HEK293 (cell line): ENCODE results near the gene CRY1.
A peak's percentile ranks its signal among the peaks of the same experiment; 100 is the strongest.

Experiments used
- IKZF3 ChIP-seq: fragments of 450-650 bp; IDR thresholded peaks from 2 replicates; pipeline ENCODE4 v1.5.0; 2018; ENCODE audit warnings: missing biosample characterization, mild to moderate bottlenecking, missing genetic modification characterization, moderate library complexity
- KLF10 ChIP-seq: fragments of 450-650 bp; IDR thresholded peaks from 2 replicates; pipeline ENCODE4 v1.5.1; 2018; ENCODE audit warnings: missing biosample characterization, mild to moderate bottlenecking, missing genetic modification characterization
- PRDM1 ChIP-seq: fragments of 450-650 bp; formaldehyde crosslinking; IDR thresholded peaks from 2 replicates; pipeline ENCODE4; 2016; ENCODE audit warnings: missing biosample characterization, missing genetic modification characterization
- TCF7L2 ChIP-seq: IDR thresholded peaks from 2 replicates; pipeline ENCODE4 v1.6.1; 2011; ENCODE audit warnings: low read depth, mild to moderate bottlenecking, inconsistent platforms, low read length, moderate library complexity, borderline replicate concordance
- ZFP41 ChIP-seq: fragments of 450-650 bp; formaldehyde crosslinking; IDR thresholded peaks from 2 replicates; pipeline ENCODE4 v1.5.1; 2016; ENCODE audit warnings: missing biosample characterization, missing genetic modification characterization, borderline replicate concordance
- ZFP69B ChIP-seq: fragments of 450-650 bp; formaldehyde crosslinking; IDR thresholded peaks from 2 replicates; pipeline ENCODE4 v1.5.1; 2016; ENCODE audit warnings: missing biosample characterization, missing genetic modification characterization
- ZNF138 ChIP-seq: fragments of 450-650 bp; formaldehyde crosslinking; IDR thresholded peaks from 2 replicates; pipeline ENCODE4 v1.5.1; 2016; ENCODE audit warnings: missing biosample characterization, missing genetic modification characterization, borderline replicate concordance
- ZNF292 ChIP-seq: fragments of 450-650 bp; formaldehyde crosslinking; IDR thresholded peaks from 2 replicates; pipeline ENCODE4 v1.5.1; 2016; ENCODE audit warnings: low read depth, missing biosample characterization, missing genetic modification characterization, borderline replicate concordance
- ZNF394 ChIP-seq: fragments of 450-650 bp; formaldehyde crosslinking; IDR thresholded peaks from 2 replicates; pipeline ENCODE4 v1.5.1; 2016; ENCODE audit warnings: missing biosample characterization, missing genetic modification characterization, mild to moderate bottlenecking, moderate library complexity, borderline replicate concordance
- ZNF426 ChIP-seq: fragments of 450-650 bp; formaldehyde crosslinking; IDR thresholded peaks from 2 replicates; pipeline ENCODE4 v1.5.1; 2017; ENCODE audit warnings: missing biosample characterization, missing genetic modification characterization, mild to moderate bottlenecking, inconsistent platforms, moderate library complexity
- ZNF549 ChIP-seq: fragments of 450-650 bp; IDR thresholded peaks from 2 replicates; pipeline ENCODE4 v1.5.1; 2018; ENCODE audit warnings: missing biosample characterization, missing genetic modification characterization, mild to moderate bottlenecking, inconsistent platforms, moderate library complexity
- ZNF585B ChIP-seq: fragments of 450-650 bp; formaldehyde crosslinking; IDR thresholded peaks from 2 replicates; pipeline ENCODE4 v1.5.1; 2016; ENCODE audit warnings: missing biosample characterization, missing genetic modification characterization
- TF ChIP-seq, protein P1 (sequence below): fragments of 450-650 bp; IDR thresholded peaks from 2 replicates; pipeline ENCODE4 v1.5.1; 2018; ENCODE audit warnings: missing biosample characterization, mild to moderate bottlenecking, missing genetic modification characterization
- TF ChIP-seq, protein P2 (sequence below): fragments of 450-650 bp; formaldehyde crosslinking; IDR thresholded peaks from 2 replicates; pipeline ENCODE4 v1.5.1; 2016; ENCODE audit warnings: missing biosample characterization, missing genetic modification characterization, low read depth
- TF ChIP-seq, protein P3 (sequence below): fragments of 450-650 bp; formaldehyde crosslinking; IDR thresholded peaks from 2 replicates; pipeline ENCODE4 v1.5.1; 2016; ENCODE audit warnings: missing biosample characterization, missing genetic modification characterization
- TF ChIP-seq, protein P4 (sequence below): fragments of 450-650 bp; formaldehyde crosslinking; IDR thresholded peaks from 2 replicates; pipeline ENCODE4 v1.5.1; 2016; ENCODE audit warnings: missing biosample characterization, missing genetic modification characterization
- TF ChIP-seq, protein P5 (sequence below): sonication (generic); formaldehyde crosslinking; IDR thresholded peaks from 2 replicates; pipeline ENCODE4 v1.8.1; 2022; ENCODE audit warnings: mild to moderate bottlenecking, moderate library complexity, missing genetic modification reagents

The CRY1 gene

DNA sequence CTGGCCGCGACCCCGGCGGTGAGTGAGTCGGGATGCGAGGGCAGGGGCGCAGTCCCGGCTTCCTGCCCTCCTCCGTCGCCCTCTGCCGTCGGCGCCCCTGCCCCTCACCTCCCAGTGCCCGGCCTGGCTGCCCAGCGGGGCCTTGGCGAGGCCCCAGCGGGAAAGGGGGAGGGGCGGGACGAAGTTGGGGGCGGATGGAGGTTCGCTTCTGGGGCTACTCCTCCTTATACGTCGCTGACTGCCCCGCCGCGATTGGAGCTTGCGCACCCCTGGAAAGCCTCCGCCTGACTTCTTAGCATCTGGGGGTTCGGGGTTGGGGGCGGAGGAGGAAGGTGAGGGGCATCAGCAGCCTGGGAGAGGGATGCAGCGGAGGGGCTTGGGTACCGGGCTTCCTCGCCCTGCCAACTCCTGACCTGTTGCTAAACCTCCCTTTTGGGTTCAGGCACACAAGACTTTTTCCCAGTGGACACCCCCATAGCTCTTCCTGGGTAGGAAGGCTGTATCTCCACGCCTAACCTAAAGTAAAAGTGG lies 137.2 kb downstream of the CRY1 start (continued):
- TF ChIP-seq ZNF426 (tag by site-specific recombination) (no peak), PRDM1 (tag by site-specific recombination) (no peak), ZNF394 (tag by site-specific recombination) (peak; percentile 23; the same call in 1 of the 2 replicates), ZNF549 (tag by site-specific recombination) (no peak), ZNF585B (no peak), ZFP41 (tag by site-specific recombination) (no peak), ZNF138 (tag by site-specific recombination) (no peak), TCF7L2 (no peak), KLF10 (tag by site-specific recombination) (no peak), ZFP69B (tag by site-specific recombination) (no peak), IKZF3 (tag by site-specific recombination) (0 out of 2 replicates have a peak, but pooled peaks have one; percentile 1), ZNF292 (tag by site-specific recombination) (no peak)
- TF ChIP-seq, protein P1, sequence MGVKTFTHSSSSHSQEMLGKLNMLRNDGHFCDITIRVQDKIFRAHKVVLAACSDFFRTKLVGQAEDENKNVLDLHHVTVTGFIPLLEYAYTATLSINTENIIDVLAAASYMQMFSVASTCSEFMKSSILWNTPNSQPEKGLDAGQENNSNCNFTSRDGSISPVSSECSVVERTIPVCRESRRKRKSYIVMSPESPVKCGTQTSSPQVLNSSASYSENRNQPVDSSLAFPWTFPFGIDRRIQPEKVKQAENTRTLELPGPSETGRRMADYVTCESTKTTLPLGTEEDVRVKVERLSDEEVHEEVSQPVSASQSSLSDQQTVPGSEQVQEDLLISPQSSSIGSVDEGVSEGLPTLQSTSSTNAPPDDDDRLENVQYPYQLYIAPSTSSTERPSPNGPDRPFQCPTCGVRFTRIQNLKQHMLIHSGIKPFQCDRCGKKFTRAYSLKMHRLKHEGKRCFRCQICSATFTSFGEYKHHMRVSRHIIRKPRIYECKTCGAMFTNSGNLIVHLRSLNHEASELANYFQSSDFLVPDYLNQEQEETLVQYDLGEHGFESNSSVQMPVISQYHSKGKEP = no peak
- TF ChIP-seq, protein P2, sequence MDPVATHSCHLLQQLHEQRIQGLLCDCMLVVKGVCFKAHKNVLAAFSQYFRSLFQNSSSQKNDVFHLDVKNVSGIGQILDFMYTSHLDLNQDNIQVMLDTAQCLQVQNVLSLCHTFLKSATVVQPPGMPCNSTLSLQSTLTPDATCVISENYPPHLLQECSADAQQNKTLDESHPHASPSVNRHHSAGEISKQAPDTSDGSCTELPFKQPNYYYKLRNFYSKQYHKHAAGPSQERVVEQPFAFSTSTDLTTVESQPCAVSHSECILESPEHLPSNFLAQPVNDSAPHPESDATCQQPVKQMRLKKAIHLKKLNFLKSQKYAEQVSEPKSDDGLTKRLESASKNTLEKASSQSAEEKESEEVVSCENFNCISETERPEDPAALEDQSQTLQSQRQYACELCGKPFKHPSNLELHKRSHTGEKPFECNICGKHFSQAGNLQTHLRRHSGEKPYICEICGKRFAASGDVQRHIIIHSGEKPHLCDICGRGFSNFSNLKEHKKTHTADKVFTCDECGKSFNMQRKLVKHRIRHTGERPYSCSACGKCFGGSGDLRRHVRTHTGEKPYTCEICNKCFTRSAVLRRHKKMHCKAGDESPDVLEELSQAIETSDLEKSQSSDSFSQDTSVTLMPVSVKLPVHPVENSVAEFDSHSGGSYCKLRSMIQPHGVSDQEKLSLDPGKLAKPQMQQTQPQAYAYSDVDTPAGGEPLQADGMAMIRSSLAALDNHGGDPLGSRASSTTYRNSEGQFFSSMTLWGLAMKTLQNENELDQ (tag by site-specific recombination) = no peak
- TF ChIP-seq, protein P3, sequence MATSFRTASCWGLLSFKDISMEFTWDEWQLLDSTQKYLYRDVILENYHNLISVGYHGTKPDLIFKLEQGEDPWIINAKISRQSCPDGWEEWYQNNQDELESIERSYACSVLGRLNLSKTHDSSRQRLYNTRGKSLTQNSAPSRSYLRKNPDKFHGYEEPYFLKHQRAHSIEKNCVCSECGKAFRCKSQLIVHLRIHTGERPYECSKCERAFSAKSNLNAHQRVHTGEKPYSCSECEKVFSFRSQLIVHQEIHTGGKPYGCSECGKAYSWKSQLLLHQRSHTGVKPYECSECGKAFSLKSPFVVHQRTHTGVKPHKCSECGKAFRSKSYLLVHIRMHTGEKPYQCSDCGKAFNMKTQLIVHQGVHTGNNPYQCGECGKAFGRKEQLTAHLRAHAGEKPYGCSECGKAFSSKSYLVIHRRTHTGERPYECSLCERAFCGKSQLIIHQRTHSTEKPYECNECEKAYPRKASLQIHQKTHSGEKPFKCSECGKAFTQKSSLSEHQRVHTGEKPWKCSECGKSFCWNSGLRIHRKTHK (tag by site-specific recombination) = no peak
- TF ChIP-seq, protein P4, sequence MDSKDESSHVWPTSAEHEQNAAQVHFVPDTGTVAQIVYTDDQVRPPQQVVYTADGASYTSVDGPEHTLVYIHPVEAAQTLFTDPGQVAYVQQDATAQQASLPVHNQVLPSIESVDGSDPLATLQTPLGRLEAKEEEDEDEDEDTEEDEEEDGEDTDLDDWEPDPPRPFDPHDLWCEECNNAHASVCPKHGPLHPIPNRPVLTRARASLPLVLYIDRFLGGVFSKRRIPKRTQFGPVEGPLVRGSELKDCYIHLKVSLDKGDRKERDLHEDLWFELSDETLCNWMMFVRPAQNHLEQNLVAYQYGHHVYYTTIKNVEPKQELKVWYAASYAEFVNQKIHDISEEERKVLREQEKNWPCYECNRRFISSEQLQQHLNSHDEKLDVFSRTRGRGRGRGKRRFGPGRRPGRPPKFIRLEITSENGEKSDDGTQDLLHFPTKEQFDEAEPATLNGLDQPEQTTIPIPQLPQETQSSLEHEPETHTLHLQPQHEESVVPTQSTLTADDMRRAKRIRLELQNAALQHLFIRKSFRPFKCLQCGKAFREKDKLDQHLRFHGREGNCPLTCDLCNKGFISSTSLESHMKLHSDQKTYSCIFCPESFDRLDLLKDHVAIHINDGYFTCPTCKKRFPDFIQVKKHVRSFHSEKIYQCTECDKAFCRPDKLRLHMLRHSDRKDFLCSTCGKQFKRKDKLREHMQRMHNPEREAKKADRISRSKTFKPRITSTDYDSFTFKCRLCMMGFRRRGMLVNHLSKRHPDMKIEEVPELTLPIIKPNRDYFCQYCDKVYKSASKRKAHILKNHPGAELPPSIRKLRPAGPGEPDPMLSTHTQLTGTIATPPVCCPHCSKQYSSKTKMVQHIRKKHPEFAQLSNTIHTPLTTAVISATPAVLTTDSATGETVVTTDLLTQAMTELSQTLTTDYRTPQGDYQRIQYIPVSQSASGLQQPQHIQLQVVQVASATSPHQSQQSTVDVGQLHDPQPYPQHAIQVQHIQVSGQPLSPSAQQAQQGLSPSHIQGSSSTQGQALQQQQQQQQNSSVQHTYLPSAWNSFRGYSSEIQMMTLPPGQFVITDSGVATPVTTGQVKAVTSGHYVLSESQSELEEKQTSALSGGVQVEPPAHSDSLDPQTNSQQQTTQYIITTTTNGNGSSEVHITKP (tag by site-specific recombination) = no peak
- TF ChIP-seq, protein P5, sequence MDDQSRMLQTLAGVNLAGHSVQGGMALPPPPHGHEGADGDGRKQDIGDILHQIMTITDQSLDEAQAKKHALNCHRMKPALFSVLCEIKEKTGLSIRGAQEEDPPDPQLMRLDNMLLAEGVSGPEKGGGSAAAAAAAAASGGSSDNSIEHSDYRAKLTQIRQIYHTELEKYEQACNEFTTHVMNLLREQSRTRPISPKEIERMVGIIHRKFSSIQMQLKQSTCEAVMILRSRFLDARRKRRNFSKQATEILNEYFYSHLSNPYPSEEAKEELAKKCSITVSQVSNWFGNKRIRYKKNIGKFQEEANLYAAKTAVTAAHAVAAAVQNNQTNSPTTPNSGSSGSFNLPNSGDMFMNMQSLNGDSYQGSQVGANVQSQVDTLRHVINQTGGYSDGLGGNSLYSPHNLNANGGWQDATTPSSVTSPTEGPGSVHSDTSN (CRISPR knock-in tag) = no peak
